HepG2 (cell line): ENCODE data around the gene CYP27A1. TPM values are rescaled to one million over a fixed set of nuclear protein-coding genes. Genes with fewer than 3 reads are reported as not detected.

Experiments used
- AHDC1 ChIP-seq: sonication (generic); formaldehyde crosslinking; IDR thresholded peaks from 2 replicates; pipeline ENCODE4 v1.5.1; 2020; ENCODE audit warnings: mild to moderate bottlenecking, missing genetic modification reagents, borderline replicate concordance
- CBFB ChIP-seq: sonication (generic); formaldehyde crosslinking; IDR thresholded peaks from 2 replicates; pipeline ENCODE4 v1.4.0; 2020; ENCODE audit warnings: missing genetic modification reagents
- CHD4 ChIP-seq: fragments of 200-600 bp; sonication (generic); IDR thresholded peaks from 2 replicates; pipeline ENCODE4 v1.7.0; 2017; ENCODE audit warnings: mild to moderate bottlenecking, low read length, borderline replicate concordance
- CSRNP1 ChIP-seq: sonication (generic); formaldehyde crosslinking; IDR thresholded peaks from 2 replicates; pipeline ENCODE4 v1.8.1; 2023; ENCODE audit warnings: mild to moderate bottlenecking, missing genetic modification reagents
- EED ChIP-seq: sonication (generic); formaldehyde crosslinking; IDR thresholded peaks from 2 replicates; pipeline ENCODE4 v1.5.0; 2020; ENCODE audit warnings: mild to moderate bottlenecking, missing genetic modification reagents
- HOXA7 ChIP-seq: sonication (generic); formaldehyde crosslinking; IDR thresholded peaks from 2 replicates; pipeline ENCODE4 v1.8.1; 2022; ENCODE audit warnings: mild to moderate bottlenecking, missing genetic modification reagents, moderate library complexity
- SAFB2 ChIP-seq: sonication (generic); formaldehyde crosslinking; IDR thresholded peaks from 2 replicates; pipeline ENCODE4 v1.5.1; 2020; ENCODE audit warnings: missing genetic modification reagents, low read depth, mild to moderate bottlenecking, borderline replicate concordance
- SP5 ChIP-seq: IDR thresholded peaks from 2 replicates; pipeline ENCODE4 v1.6.1; 2016; ENCODE audit warnings: low read depth, borderline replicate concordance
- XBP1 ChIP-seq: sonication (generic); formaldehyde crosslinking; IDR thresholded peaks from 2 replicates; pipeline ENCODE4 v1.5.0; 2020; ENCODE audit warnings: missing genetic modification reagents
- ZC3H4 ChIP-seq: sonication (generic); formaldehyde crosslinking; IDR thresholded peaks from 2 replicates; pipeline ENCODE4 v1.4.0; 2020; ENCODE audit warnings: missing genetic modification reagents, borderline replicate concordance
- ZSCAN25 ChIP-seq: sonication (generic); formaldehyde crosslinking; IDR thresholded peaks from 2 replicates; pipeline ENCODE4 v1.8.0; 2022; ENCODE audit warnings: mild to moderate bottlenecking, missing genetic modification reagents
- polyA plus RNA-seq, 8 experiments: library from polyadenylated mRNA; depleted of rRNA in 3 of 8; stranded (reverse) in 7 of 8; unstranded in 1 of 8; fragments of >200 nt; fragmentation: Illumina TruSeq in 4 of 8; extraction: Trizol in 4 of 8; gene quantifications; 2 replicates each; pipeline versions ENCODE4 v1.2.1 to v1.2.3, GENCODE V29; 2011 to 2016; ENCODE audit warnings: low read depth in 4 of 8, missing spikeins in 1 of 8, mixed read lengths in 1 of 8; ENCODE audit not compliant: insufficient read depth in 1 of 8
- total RNA-seq, 5 experiments: library from RNA; depleted of rRNA; stranded (reverse); fragments of >200 nt; fragmentation: Illumina TruSeq; extraction: Trizol; gene quantifications; 2 replicates each; pipeline ENCODE4 v1.2.3, GENCODE V29; 2016; ENCODE audit warnings: low read depth in 1 of 5
- TF ChIP-seq, protein P1 (sequence below): sonication (generic); formaldehyde crosslinking; IDR thresholded peaks from 2 replicates; pipeline ENCODE4 v1.4.0; 2020; ENCODE audit warnings: missing genetic modification reagents
- TF ChIP-seq, protein P2 (sequence below): sonication (generic); formaldehyde crosslinking; IDR thresholded peaks from 2 replicates; pipeline ENCODE4 v1.4.0; 2020; ENCODE audit warnings: missing genetic modification reagents, borderline replicate concordance
- TF ChIP-seq, protein P3 (sequence below): sonication (generic); formaldehyde crosslinking; IDR thresholded peaks from 2 replicates; pipeline ENCODE4 v1.4.0; 2020; ENCODE audit warnings: missing genetic modification reagents

The CYP27A1 gene
- total and polyA plus RNA-seq, 2 of the 13 experiments (the other 11 are each of a cell fraction or from before 2014, with no cell fraction given): 157 to 266 TPM

- TF ChIP-seq AHDC1 (CRISPR knock-in tag): peak; percentile 78
- TF ChIP-seq CSRNP1: no peak
- TF ChIP-seq XBP1 (CRISPR knock-in tag): no peak
- TF ChIP-seq HOXA7 (CRISPR knock-in tag): no peak
- TF ChIP-seq CBFB (CRISPR knock-in tag): no peak
- TF ChIP-seq CHD4: no peak
- TF ChIP-seq, protein P1, sequence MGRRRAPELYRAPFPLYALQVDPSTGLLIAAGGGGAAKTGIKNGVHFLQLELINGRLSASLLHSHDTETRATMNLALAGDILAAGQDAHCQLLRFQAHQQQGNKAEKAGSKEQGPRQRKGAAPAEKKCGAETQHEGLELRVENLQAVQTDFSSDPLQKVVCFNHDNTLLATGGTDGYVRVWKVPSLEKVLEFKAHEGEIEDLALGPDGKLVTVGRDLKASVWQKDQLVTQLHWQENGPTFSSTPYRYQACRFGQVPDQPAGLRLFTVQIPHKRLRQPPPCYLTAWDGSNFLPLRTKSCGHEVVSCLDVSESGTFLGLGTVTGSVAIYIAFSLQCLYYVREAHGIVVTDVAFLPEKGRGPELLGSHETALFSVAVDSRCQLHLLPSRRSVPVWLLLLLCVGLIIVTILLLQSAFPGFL: no peak
- TF ChIP-seq, protein P2, sequence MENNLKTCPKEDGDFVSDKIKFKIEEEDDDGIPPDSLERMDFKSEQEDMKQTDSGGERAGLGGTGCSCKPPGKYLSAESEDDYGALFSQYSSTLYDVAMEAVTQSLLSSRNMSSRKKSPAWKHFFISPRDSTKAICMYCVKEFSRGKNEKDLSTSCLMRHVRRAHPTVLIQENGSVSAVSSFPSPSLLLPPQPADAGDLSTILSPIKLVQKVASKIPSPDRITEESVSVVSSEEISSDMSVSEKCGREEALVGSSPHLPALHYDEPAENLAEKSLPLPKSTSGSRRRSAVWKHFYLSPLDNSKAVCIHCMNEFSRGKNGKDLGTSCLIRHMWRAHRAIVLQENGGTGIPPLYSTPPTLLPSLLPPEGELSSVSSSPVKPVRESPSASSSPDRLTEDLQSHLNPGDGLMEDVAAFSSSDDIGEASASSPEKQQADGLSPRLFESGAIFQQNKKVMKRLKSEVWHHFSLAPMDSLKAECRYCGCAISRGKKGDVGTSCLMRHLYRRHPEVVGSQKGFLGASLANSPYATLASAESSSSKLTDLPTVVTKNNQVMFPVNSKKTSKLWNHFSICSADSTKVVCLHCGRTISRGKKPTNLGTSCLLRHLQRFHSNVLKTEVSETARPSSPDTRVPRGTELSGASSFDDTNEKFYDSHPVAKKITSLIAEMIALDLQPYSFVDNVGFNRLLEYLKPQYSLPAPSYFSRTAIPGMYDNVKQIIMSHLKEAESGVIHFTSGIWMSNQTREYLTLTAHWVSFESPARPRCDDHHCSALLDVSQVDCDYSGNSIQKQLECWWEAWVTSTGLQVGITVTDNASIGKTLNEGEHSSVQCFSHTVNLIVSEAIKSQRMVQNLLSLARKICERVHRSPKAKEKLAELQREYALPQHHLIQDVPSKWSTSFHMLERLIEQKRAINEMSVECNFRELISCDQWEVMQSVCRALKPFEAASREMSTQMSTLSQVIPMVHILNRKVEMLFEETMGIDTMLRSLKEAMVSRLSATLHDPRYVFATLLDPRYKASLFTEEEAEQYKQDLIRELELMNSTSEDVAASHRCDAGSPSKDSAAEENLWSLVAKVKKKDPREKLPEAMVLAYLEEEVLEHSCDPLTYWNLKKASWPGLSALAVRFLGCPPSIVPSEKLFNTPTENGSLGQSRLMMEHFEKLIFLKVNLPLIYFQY: no peak
- TF ChIP-seq, protein P3, sequence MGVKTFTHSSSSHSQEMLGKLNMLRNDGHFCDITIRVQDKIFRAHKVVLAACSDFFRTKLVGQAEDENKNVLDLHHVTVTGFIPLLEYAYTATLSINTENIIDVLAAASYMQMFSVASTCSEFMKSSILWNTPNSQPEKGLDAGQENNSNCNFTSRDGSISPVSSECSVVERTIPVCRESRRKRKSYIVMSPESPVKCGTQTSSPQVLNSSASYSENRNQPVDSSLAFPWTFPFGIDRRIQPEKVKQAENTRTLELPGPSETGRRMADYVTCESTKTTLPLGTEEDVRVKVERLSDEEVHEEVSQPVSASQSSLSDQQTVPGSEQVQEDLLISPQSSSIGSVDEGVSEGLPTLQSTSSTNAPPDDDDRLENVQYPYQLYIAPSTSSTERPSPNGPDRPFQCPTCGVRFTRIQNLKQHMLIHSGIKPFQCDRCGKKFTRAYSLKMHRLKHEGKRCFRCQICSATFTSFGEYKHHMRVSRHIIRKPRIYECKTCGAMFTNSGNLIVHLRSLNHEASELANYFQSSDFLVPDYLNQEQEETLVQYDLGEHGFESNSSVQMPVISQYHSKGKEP: 0 out of 2 replicates have a peak, but pooled peaks have one; percentile 68
- no peak; the same call in 1 of the 2 replicates for TF ChIP-seq ZC3H4 (CRISPR knock-in tag)
- peak; percentile 42; the same call in 1 of the 2 replicates for TF ChIP-seq SP5
- TF ChIP-seq ZSCAN25 (CRISPR knock-in tag): no peak
- no peak for TF ChIP-seq EED (CRISPR knock-in tag)
- TF ChIP-seq SAFB2 (CRISPR knock-in tag): no peak
Observed at GRCh38 chr2:218733171-218734021, 48.6 kb upstream of the CYP27A1 start (continued).
